CD4-positive, CD25-positive, alpha-beta regulatory T cell (primary cell): ENCODE data around the gene PLEK. TPM values are rescaled to one million over a fixed set of nuclear protein-coding genes. Genes with fewer than 3 reads are reported as not detected.

Experiments used
- ATAC-seq, 2 donors: fragments of 150-1000 bp; cut with Tn5 transposase; one replicate each; pipeline ENCODE4 v1.10.0; 2021; ENCODE audit warnings: low read depth in 2 of 2, moderate number of reproducible peaks in 2 of 2, moderate library complexity in 1 of 2
- DNase-seq, 3 donors: peaks; one replicate each; pipeline versions ENCODE4 v3.0.0 to v3.0.0-alpha.2; 2012 to 2022; ENCODE audit warnings: mixed read lengths in 1 of 3
- H3K27ac ChIP-seq: one replicate; pipeline ENCODE4 v1.7.0; 2013; ENCODE audit warnings: mild to moderate bottlenecking, low read length; ENCODE audit not compliant: insufficient read depth, poor library complexity, severe bottlenecking
- H3K27me3 ChIP-seq: one replicate; pipeline ENCODE4 v1.7.0; 2013; ENCODE audit warnings: low read length; ENCODE audit not compliant: control insufficient read depth, insufficient read depth
- H3K36me3 ChIP-seq: one replicate; pipeline ENCODE4 v1.7.0; 2013; ENCODE audit warnings: mild to moderate bottlenecking, low read length, moderate library complexity; ENCODE audit not compliant: control insufficient read depth, insufficient read depth
- H3K4me1 ChIP-seq: 2 replicates; pipeline ENCODE4 v1.7.0; 2013; ENCODE audit warnings: mild to moderate bottlenecking, low read length; ENCODE audit not compliant: insufficient read depth, control insufficient read depth, poor library complexity, severe bottlenecking
- H3K4me3 ChIP-seq: one replicate; pipeline ENCODE4 v1.7.0; 2013; ENCODE audit warnings: low read depth, mild to moderate bottlenecking, low read length, moderate library complexity
- H3K9me3 ChIP-seq, 2 experiments: 1 replicate in 1 of 2; 2 replicates in 1 of 2; pipeline ENCODE4 v1.7.0; 2013; ENCODE audit warnings: low read length in 2 of 2, mild to moderate bottlenecking in 1 of 2, moderate library complexity in 1 of 2; ENCODE audit not compliant: control insufficient read depth in 2 of 2
- H3K27ac Mint-ChIP-seq, 3 donors: one replicate each; pipeline ENCODE4 v1.8.0; 2020 to 2022; ENCODE audit warnings: mild to moderate bottlenecking in 3 of 3, mixed read lengths in 3 of 3, moderate library complexity in 2 of 3
- H3K27me3 Mint-ChIP-seq: one replicate; pipeline ENCODE4 v1.8.0; 2022; ENCODE audit warnings: mild to moderate bottlenecking, mixed read lengths
- H3K36me3 Mint-ChIP-seq: one replicate; pipeline ENCODE4 v1.8.0; 2020; ENCODE audit warnings: mixed read lengths
- H3K4me1 Mint-ChIP-seq, 4 donors: one replicate each; pipeline ENCODE4 v1.8.0; 2020 to 2022; ENCODE audit warnings: mixed read lengths in 4 of 4, mild to moderate bottlenecking in 1 of 4
- H3K4me3 Mint-ChIP-seq, 4 donors: one replicate each; pipeline ENCODE4 v1.8.0; 2020 to 2022; ENCODE audit warnings: mild to moderate bottlenecking in 4 of 4, mixed read lengths in 4 of 4, moderate library complexity in 3 of 4
- H3K9me3 Mint-ChIP-seq, 7 donors: one replicate each; pipeline ENCODE4 v1.8.0; 2020 to 2022; ENCODE audit warnings: mixed read lengths in 7 of 7, mild to moderate bottlenecking in 3 of 7, moderate library complexity in 2 of 7
- polyA plus RNA-seq, 4 donors: library from polyadenylated mRNA; unstranded; fragments of 300-500 nt; fragmentation: Illumina TruSeq; gene quantifications; one replicate each; pipeline ENCODE4 v1.2.3, GENCODE V29; 2021
- total RNA-seq: library from RNA; stranded (reverse); gene quantifications from one replicate; pipeline ENCODE4 v1.2.3, GENCODE V29; 2022

PLEK gene
- total and polyA plus RNA-seq, 5 donors from 2014 or later, result 2.2 to 10.1 (median 5.8) TPM

DNA sequence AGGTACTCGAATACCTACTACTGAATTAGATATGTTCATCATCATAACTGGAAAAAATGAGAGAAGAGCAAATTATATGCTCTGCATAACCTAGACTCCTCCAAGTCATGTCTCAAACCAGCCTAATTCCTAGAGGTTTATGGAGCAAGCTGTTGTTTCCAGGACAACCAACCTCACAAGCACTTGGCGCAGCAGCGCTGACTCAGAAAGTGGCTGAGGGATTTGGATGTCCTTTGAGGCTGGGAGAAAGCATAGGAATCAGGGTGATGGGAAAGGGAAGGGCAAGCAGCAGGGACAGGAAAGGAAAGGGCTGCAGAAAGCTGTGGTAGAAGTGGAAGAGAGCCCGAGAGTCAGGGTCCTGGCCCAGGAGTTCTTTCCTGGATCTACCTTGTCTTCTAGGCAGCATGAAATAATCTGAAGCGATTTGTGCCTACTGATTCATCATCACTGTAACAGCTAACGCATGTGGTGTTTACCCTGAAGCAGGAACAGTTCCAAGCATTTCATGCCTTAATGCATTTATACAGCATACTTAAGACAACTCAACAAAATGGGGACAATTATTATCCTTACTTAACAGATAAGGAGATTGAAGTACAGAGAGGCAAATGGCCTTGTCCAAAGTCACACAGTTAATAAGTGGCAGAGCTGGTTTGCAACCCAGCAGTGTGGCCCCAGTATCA lies 3.7 kb downstream of the PLEK start:
- Histone ChIP-seq H3K9me3 (peaks cover 7 to 9% of the 10 kb centered on the region in 2 experiments), H3K27ac (no peak overlapping the region), H3K36me3 (no peaks in the 10 kb centered on the region), H3K4me1 (peaks cover 7% of the 10 kb centered on the region), H3K27me3 (no peaks in the 10 kb centered on the region), H3K4me3 (no peak overlapping the region)
- Mint-ChIP-seq H3K27ac (no peak overlapping the region), H3K27me3 (no peaks in the 10 kb centered on the region), H3K4me3 (no peak overlapping the region), H3K4me1 (peaks cover 0 to 5% (median under 1%) of the 10 kb centered on the region in 4 donors), H3K9me3 (peaks cover 0 to 6% (median 3%) of the 10 kb centered on the region in 7 donors), H3K36me3 (peaks cover 3% of the 10 kb centered on the region)
- no peak for ATAC-seq
- no peak for DNase-seq

DNA sequence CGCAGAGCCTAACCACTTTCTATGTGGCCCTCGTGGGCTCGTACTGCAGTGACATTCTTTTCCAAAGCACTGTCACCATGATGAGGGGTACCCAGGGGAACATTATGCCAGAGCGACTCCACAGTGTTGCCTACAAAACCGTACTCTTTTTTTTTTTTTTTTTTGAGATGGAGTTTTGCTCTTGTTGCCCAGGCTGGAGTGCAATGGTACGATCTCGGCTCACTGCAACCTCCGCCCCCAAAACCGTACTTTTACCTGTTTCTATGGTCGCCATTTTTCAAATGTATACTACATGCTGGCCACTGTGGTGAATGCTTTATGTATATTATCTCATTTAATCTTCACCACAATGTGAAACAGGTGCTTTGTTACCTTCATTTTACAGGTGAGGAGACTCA lies 4.3 kb downstream of the PLEK start:
- peaks cover 3% of the 10 kb centered on the region for H3K36me3 Mint-ChIP-seq
- no peaks in the 10 kb centered on the region for H3K27me3 Mint-ChIP-seq
- no peak overlapping the region for H3K4me3 Mint-ChIP-seq
- ATAC-seq (no peak), DNase-seq (no peak)
- no peak overlapping the region for H3K27ac ChIP-seq
- H3K4me1 ChIP-seq, result peaks cover 7% of the 10 kb centered on the region
- H3K4me3 ChIP-seq, result no peak overlapping the region
- H3K9me3 ChIP-seq, result peaks cover 7 to 9% of the 10 kb centered on the region in 2 experiments
- peaks cover 0 to 6% (median 3%) of the 10 kb centered on the region in 7 donors for H3K9me3 Mint-ChIP-seq
- no peaks in the 10 kb centered on the region for H3K36me3 ChIP-seq
- H3K27me3 ChIP-seq, result no peaks in the 10 kb centered on the region
- H3K4me1 Mint-ChIP-seq, result peaks cover 0 to 5% (median under 1%) of the 10 kb centered on the region in 4 donors
- no peak overlapping the region for H3K27ac Mint-ChIP-seq

DNA sequence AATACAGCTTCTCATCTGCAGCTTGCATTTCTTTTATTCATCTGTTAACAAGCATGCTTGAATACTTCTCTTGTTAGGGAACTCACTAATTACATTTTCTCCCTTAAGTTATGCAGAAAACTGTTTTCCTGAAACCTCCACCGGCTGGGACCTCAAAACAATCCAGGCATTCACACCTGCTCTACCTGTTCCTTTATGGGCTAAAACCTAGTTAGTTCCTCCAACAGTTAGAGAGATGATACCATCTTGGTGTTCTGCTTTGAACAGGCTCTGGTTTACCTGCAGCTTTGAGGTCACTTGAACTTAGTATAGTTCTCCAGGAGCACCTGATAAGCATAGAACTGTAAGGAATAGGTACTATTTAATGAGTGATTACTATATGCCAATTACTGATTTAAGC lies 6.1 kb downstream of the PLEK start:
- peaks cover 7 to 9% of the 10 kb centered on the region in 2 experiments for H3K9me3 ChIP-seq
- Mint-ChIP-seq H3K27ac (no peak overlapping the region), H3K36me3 (peaks cover 3% of the 10 kb centered on the region), H3K27me3 (no peaks in the 10 kb centered on the region), H3K4me1 (peaks cover 0 to 5% (median under 1%) of the 10 kb centered on the region in 4 donors), H3K4me3 (no peak overlapping the region), H3K9me3 (peaks cover 0 to 6% (median 3%) of the 10 kb centered on the region in 7 donors)
- ATAC-seq, result no peak
- H3K27me3 ChIP-seq, result no peaks in the 10 kb centered on the region
- H3K27ac ChIP-seq, result no peak overlapping the region
- H3K4me3 ChIP-seq, result peak overlapping the region; percentile 41
- peaks cover 7% of the 10 kb centered on the region for H3K4me1 ChIP-seq
- no peak for DNase-seq
- no peaks in the 10 kb centered on the region for H3K36me3 ChIP-seq

DNA sequence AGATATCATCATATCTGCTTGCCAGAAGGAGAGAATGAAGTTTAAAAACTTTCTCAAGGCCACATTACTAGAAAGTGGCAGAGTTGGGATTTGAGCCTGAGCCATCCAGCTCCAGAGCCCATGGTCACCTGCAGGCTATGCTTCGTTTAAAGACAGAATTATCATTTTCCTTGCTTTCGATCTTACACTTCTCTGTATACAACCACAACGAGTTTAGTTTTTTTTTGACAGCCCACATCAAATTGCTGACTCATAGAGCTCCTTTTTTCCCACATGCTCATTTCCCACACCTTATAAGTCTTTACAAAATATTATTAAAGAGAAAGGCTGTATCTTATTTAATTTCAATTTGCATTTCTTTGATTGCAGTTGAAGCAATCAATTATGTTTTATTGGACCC lies 6.5 kb downstream of the PLEK start:
- Mint-ChIP-seq H3K4me1 (peaks cover 0 to 5% (median under 1%) of the 10 kb centered on the region in 4 donors), H3K36me3 (peaks cover 3% of the 10 kb centered on the region), H3K4me3 (no peak overlapping the region), H3K9me3 (peaks cover 0 to 6% (median 3%) of the 10 kb centered on the region in 7 donors), H3K27me3 (no peaks in the 10 kb centered on the region), H3K27ac (no peak overlapping the region)
- Histone ChIP-seq H3K27ac (no peak overlapping the region), H3K9me3 (peaks cover 7 to 9% of the 10 kb centered on the region in 2 experiments), H3K4me3 (peak overlapping the region; percentile 41), H3K4me1 (peaks cover 7% of the 10 kb centered on the region), H3K27me3 (no peaks in the 10 kb centered on the region), H3K36me3 (no peaks in the 10 kb centered on the region)
- ATAC-seq (no peak), DNase-seq (peak in 1 of 3 donors; percentile 6)

DNA sequence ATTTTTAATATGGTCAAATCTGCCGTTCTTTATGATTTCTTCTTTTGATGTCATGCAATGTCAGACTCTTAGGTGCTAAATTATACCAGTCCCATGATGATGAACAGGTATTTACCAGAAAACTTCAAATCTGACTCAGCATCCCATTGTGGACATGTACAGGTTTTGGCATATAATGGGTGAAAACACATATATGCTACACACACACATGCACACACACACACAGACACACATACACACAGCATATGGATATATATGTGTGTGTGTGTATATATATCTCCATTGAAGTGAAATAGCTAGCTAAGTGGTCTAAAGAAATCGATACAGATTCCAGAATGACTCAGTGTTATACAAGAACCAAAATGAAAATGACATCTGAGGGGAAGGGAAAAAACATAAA lies 7.4 kb downstream of the PLEK start:
- Histone ChIP-seq H3K36me3 (no peaks in the 10 kb centered on the region), H3K4me3 (no peak overlapping the region), H3K9me3 (peaks cover 7 to 9% of the 10 kb centered on the region in 2 experiments), H3K27ac (no peak overlapping the region), H3K27me3 (no peaks in the 10 kb centered on the region), H3K4me1 (peaks cover 7% of the 10 kb centered on the region)
- H3K36me3 Mint-ChIP-seq, result peaks cover 3% of the 10 kb centered on the region
- H3K27ac Mint-ChIP-seq, result no peak overlapping the region
- DNase-seq (no peak), ATAC-seq (no peak)
- no peak overlapping the region for H3K4me3 Mint-ChIP-seq
- H3K9me3 Mint-ChIP-seq, result peaks cover 0 to 6% (median 3%) of the 10 kb centered on the region in 7 donors
- peaks cover 0 to 5% (median 3%) of the 10 kb centered on the region in 4 donors for H3K4me1 Mint-ChIP-seq
- H3K27me3 Mint-ChIP-seq, result no peaks in the 10 kb centered on the region

DNA sequence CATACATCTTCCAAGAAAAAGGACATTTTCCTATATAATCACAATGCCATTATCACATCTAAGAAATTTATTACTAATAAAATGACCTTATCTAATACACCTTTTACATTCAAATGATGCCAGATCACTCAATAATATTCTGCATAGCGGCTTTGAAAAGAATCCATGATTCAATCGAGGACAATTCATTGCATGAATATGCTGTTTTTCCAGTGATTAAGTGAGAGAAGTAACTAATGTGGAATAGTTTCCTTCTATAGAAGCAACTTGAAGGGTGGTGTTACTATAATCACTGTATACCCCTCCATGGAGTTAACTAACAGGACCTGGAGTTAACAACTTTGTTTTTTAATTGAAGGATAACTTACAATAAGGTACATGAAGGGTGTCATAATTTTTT lies 9.1 kb downstream of the PLEK start:
- no peaks in the 10 kb centered on the region for H3K36me3 ChIP-seq
- no peaks in the 10 kb centered on the region for H3K27me3 ChIP-seq
- DNase-seq, result no peak
- no peak for ATAC-seq
- H3K4me1 ChIP-seq, result peaks cover 7% of the 10 kb centered on the region
- Mint-ChIP-seq H3K9me3 (peaks cover 0 to 6% (median 0%) of the 10 kb centered on the region in 7 donors), H3K36me3 (no peaks in the 10 kb centered on the region), H3K27ac (no peak overlapping the region), H3K4me1 (peaks cover 1 to 9% (median 4%) of the 10 kb centered on the region in 4 donors), H3K4me3 (no peak overlapping the region), H3K27me3 (no peaks in the 10 kb centered on the region)
- peaks cover under 1 to 5% of the 10 kb centered on the region in 2 experiments for H3K9me3 ChIP-seq
- H3K4me3 ChIP-seq, result no peak overlapping the region
- no peak overlapping the region for H3K27ac ChIP-seq

DNA sequence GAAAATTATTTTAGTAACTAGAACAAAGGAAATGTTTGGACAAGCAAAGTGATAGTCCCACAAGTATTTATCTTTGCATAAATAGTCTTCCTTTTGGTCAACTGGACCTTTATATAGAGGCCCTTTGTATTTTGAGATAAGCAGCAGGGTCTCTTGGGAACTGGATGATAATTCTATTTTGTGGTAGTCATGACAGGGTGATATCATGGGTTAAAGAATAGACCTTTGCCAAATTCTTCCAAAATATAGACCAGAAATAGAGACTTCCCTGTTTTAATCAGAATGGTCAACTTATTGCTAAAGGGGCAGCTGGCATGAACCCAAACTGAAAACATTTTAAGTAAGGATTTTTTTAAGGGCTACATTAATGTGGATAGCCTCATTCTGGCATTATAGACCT lies 10.5 kb downstream of the PLEK start:
- Mint-ChIP-seq H3K4me1 (peaks cover 10 to 20% (median 12%) of the 10 kb centered on the region in 4 donors), H3K9me3 (peaks cover 0 to 4% (median 0%) of the 10 kb centered on the region in 7 donors), H3K4me3 (no peak overlapping the region)

More for the DNA sequence above, 10.5 kb downstream of the PLEK start:
- no peaks in the 10 kb centered on the region for H3K36me3 Mint-ChIP-seq
- Histone ChIP-seq H3K4me1 (peaks cover 21% of the 10 kb centered on the region), H3K36me3 (no peaks in the 10 kb centered on the region), H3K9me3 (no peaks in the 10 kb centered on the region), H3K27ac (no peak overlapping the region), H3K27me3 (no peaks in the 10 kb centered on the region), H3K4me3 (no peak overlapping the region)
- DNase-seq, result no peak
- no peak for ATAC-seq
- no peaks in the 10 kb centered on the region for H3K27me3 Mint-ChIP-seq
- no peak overlapping the region for H3K27ac Mint-ChIP-seq
